A549 treated with ZK216348 at 1 μM for 4 hours (cell line): ENCODE results near the gene ZNF568. TPM values are rescaled to one million over a fixed set of nuclear protein-coding genes. Genes with fewer than 3 reads are reported as not detected.

ENCODE experiments used
- total RNA-seq: library from RNA; stranded (reverse); fragments of 200-300 nt; extraction: Qiagen RNA extraction; gene quantifications from 5 replicates; pipeline ENCODE4 v1.2.3, GENCODE V29; 2022; ENCODE audit warnings: low read depth

The ZNF568 gene
- 1.0 to 1.5 TPM (median 1.1 TPM) in 5 replicates for total RNA-seq

DNA sequence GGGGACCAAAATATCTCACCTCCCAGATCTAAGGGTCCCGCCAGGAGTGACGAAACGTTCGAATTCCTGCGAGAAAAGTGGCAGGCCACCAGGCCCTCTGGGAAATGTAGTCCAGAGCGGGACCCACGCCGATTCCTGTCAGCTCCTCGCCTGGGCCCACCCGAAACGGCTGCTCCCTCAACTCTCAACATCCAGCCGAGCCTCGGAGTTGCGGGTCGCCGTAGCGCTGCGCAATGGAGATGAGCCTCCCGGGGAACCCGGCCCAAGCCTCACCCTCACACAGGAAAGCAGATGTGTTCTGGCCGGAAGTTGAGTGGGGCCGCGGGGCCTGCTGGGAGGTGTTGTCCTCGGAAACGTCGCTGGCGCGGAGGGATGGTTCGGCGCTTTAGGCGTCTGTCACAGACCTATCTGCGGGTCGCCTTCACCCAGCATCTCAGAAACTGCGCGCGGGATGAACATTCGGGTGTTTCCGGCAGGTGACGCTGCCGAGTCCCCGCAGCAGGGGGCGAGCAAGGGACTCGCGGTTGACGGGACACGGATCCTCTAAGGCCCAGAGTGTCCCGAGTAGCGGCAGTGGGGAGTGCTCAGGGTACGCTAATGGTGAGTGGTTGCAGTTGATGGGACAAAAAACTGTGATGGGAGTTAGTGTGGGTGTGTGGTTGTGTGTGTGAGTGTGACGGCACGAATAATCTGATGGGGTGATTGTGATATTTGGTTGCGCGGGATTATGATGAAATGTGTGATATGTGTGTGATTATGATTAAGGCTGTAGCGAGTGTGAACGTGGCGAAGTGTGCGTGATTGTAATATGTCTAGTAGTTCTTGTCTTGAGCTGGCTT, at the start of gene ZNF568, which contains the start of gene ZNF829:
ZNF568 (plus strand) TSS at position 341 of the 839 bp plus-strand sequence. CDS start 6,439 bp downstream, outside the sequence.
ZNF829 (minus strand) TSS at position 300 of the 839 bp plus-strand sequence. CDS start 1,124 bp downstream, outside the sequence.

Other genes with a start within 250 kb of the ZNF568 start
- 6.9 to 10.6 TPM (median 8.4 TPM) in 5 replicates for gene ZNF461, start 249.5 kb upstream of the ZNF568 start, total RNA-seq
- 8.5 to 14.0 TPM (median 9.3 TPM) in 5 replicates for gene ZNF567, start 228.7 kb upstream of the ZNF568 start, total RNA-seq
- 0.33 to 1.2 TPM (median 0.56 TPM) in 5 replicates for gene ZNF850, start 143.5 kb upstream of the ZNF568 start, total RNA-seq
- gene ZNF790, start 77.9 kb upstream of the ZNF568 start, total RNA-seq = 0.17 to 0.57 TPM (median 0.19 TPM) in 5 replicates
- gene ZNF345, start 65.5 kb upstream of the ZNF568 start, total RNA-seq = 0.04 to 0.24 TPM (median 0.15 TPM) in 4 of 5 replicates, not detected in the other
- 0.42 to 0.52 TPM (median 0.45 TPM) in 5 replicates for gene ZNF829, start within 50 bp of the ZNF568 start, total RNA-seq
- 3.7 to 5.4 TPM (median 4.9 TPM) in 5 replicates for gene ZNF420, start 162.1 kb downstream of the ZNF568 start, total RNA-seq